ENCODE data around the gene PTBP1. TPM values are rescaled to one million over a fixed set of nuclear protein-coding genes. Genes with fewer than 3 reads are reported as not detected.
"Not testable (repeated sequence)": the region's sequence is repeated elsewhere in the genome, so short reads cannot be mapped to it uniquely, and the experiment has no call there.

PTBP1 gene
- total RNA-seq, 1 donor from 2014 or later: 386 TPM

DNA sequence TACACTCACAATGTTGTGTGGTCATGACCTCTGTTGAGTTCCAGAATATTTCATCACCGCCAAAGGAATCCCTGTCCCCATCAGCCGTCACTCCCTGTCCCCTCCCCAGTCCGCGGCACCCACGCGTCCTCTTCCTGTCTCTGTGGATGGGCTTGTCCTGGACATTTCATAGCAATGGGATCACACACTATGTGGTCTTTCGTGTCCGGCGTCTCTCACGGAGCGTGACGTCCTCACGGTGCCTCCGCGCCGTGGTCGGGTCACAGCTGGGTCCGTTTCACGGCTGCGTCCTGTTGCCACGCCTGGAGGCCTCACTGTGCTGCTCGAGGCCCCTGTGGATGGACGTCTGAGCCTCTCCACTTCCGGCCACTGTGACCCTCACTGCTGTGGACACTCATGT lies 37.0 kb downstream of the PTBP1 start:
- Histone ChIP-seq H3K9ac (ENCODE audit: low read length) (no peak overlapping the region), H3K4me2 (ENCODE audit: low read length) (no peak overlapping the region), H2AFZ (ENCODE audit: low read depth, low read length) (no peak overlapping the region), H3K27ac (ENCODE audit: low read depth, low read length) (no peak overlapping the region), H3K4me3 (ENCODE audit: insufficient read depth, low read depth, low read length) (no peak overlapping the region), H3K36me3 (ENCODE audit: insufficient read depth, low read length) (no peaks in the 10 kb centered on the region), H3K9me3 (ENCODE audit: insufficient read depth, low read depth, low read length) (no peaks in the 10 kb centered on the region), H4K20me1 (ENCODE audit: insufficient read depth, low read length) (no peaks in the 10 kb centered on the region), H3K4me1 (ENCODE audit: insufficient read depth, low read length) (no peaks in the 10 kb centered on the region), H3K79me2 (ENCODE audit: insufficient read depth, low read length) (no peaks in the 10 kb centered on the region), H3K27me3 (ENCODE audit: insufficient read depth, low read length) (peaks cover 3% of the 10 kb centered on the region)
- no peaks in the 10 kb centered on the region for H3K9me3 Mint-ChIP-seq (ENCODE audit: unreplicated experiment)
- FAIRE-seq (no peak), DNase-seq (ENCODE audit: low read depth) (no peak)
- H3K27me3 Mint-ChIP-seq (ENCODE audit: low read depth, unreplicated experiment): peaks cover 10% of the 10 kb centered on the region
- no peak for TF ChIP-seq EZH2 (IDR thresholded peaks at IDR 0.05; ENCODE audit: insufficient read depth, low read length)
- TF ChIP-seq, protein P1, sequence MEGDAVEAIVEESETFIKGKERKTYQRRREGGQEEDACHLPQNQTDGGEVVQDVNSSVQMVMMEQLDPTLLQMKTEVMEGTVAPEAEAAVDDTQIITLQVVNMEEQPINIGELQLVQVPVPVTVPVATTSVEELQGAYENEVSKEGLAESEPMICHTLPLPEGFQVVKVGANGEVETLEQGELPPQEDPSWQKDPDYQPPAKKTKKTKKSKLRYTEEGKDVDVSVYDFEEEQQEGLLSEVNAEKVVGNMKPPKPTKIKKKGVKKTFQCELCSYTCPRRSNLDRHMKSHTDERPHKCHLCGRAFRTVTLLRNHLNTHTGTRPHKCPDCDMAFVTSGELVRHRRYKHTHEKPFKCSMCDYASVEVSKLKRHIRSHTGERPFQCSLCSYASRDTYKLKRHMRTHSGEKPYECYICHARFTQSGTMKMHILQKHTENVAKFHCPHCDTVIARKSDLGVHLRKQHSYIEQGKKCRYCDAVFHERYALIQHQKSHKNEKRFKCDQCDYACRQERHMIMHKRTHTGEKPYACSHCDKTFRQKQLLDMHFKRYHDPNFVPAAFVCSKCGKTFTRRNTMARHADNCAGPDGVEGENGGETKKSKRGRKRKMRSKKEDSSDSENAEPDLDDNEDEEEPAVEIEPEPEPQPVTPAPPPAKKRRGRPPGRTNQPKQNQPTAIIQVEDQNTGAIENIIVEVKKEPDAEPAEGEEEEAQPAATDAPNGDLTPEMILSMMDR (IDR thresholded peaks at IDR 0.05; ENCODE audit: insufficient read depth, low read depth, low read length): no peak
- H3K36me3 Mint-ChIP-seq (ENCODE audit: low read depth, unreplicated experiment): no peaks in the 10 kb centered on the region
- no peaks in the 10 kb centered on the region for H3K4me1 Mint-ChIP-seq (ENCODE audit: low read depth, unreplicated experiment)
- no peak overlapping the region for H3K27ac Mint-ChIP-seq (ENCODE audit: unreplicated experiment)
- peak overlapping the region; percentile 45 for H3K4me3 Mint-ChIP-seq (ENCODE audit: unreplicated experiment)

DNA sequence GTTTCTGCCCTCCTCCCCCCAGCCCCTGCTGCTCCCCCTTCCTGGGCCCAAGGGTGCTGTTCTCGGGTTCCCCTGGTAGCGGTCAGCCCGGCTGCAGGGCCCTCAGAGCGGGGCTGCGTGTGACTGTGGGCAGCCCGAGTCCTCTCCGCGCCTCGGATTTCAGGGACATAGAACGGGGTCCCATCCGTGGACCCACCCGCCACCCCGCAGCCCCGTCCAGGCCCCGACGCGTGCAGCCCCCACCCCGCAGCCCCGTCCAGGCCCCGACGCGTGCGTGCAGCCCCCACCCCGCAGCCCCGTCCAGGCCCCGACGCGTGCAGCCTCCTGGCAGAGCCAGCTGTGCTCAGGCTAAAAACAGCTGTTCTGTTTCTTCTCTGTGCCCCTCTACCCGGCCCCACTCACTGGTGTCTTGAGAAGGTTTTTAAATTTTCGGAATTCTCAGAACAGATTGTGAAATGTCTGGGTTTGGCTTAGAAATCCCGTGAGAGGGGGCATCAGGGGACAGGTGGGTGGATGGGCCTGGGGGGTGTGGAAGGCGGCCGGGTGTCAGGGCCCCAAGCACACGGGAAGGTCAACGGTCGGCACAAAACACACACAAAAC lies 38.1 kb downstream of the PTBP1 start:
- Mint-ChIP-seq H3K4me3 (ENCODE audit: unreplicated experiment) (no peak overlapping the region), H3K27me3 (ENCODE audit: low read depth, unreplicated experiment) (peaks cover 13% of the 10 kb centered on the region), H3K4me1 (ENCODE audit: low read depth, unreplicated experiment) (no peaks in the 10 kb centered on the region), H3K9me3 (ENCODE audit: unreplicated experiment) (no peaks in the 10 kb centered on the region), H3K36me3 (ENCODE audit: low read depth, unreplicated experiment) (no peaks in the 10 kb centered on the region), H3K27ac (ENCODE audit: unreplicated experiment) (no peak overlapping the region)
- no peak overlapping the region for H3K4me2 ChIP-seq (ENCODE audit: low read length)
- no peaks in the 10 kb centered on the region for H3K36me3 ChIP-seq (ENCODE audit: insufficient read depth, low read length)
- no peak overlapping the region for H3K9ac ChIP-seq (ENCODE audit: low read length)
- FAIRE-seq: no peak
- no peak overlapping the region for H3K27ac ChIP-seq (ENCODE audit: low read depth, low read length)
- H3K4me1 ChIP-seq (ENCODE audit: insufficient read depth, low read length): no peaks in the 10 kb centered on the region
- no peaks in the 10 kb centered on the region for H3K79me2 ChIP-seq (ENCODE audit: insufficient read depth, low read length)
- H4K20me1 ChIP-seq (ENCODE audit: insufficient read depth, low read length): no peaks in the 10 kb centered on the region
- no peak overlapping the region for H3K4me3 ChIP-seq (ENCODE audit: insufficient read depth, low read depth, low read length)
- TF ChIP-seq, protein P1 (IDR thresholded peaks at IDR 0.05; ENCODE audit: insufficient read depth, low read depth, low read length): no peak
- no peak for TF ChIP-seq EZH2 (IDR thresholded peaks at IDR 0.05; ENCODE audit: insufficient read depth, low read length)
- no peak overlapping the region for H2AFZ ChIP-seq (ENCODE audit: low read depth, low read length)
- H3K9me3 ChIP-seq (ENCODE audit: insufficient read depth, low read depth, low read length): no peaks in the 10 kb centered on the region
- peaks cover 3% of the 10 kb centered on the region for H3K27me3 ChIP-seq (ENCODE audit: insufficient read depth, low read length)
- DNase-seq (ENCODE audit: low read depth): no peak

DNA sequence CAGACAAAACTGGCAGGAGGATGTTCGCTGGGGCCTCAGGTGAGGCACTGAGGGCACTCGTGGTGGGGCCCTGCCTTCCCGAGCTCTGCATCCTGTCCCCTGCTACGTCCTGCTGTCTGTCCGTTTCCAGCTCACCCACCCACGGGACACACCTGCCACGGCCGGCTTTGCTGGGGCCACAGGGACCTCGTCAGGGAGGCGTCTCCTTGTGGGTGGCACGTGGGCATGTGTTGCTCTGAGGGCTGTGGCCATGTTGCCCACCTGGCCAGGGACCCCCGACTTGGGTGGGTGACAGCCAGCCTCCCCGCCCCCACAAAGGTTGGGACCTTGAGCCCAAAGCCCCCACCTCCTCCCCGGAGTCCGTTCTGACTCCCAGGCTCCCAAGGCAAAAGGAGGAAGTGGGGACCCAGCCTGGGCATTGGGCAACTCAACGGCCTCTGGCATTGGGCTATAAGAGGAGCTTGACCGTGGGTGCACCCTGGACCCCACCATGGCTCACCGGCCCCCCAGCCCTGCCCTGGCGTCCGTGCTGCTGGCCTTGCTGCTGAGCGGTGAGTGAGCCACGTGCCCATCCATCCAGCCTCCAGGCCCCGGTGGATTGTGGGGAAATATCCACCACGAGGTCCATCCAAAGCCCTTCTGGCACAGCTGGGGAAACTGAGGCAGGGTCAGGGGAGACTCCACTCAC lies 43.4 kb downstream of the PTBP1 start, which contains the start of gene PRTN3:
Gene PRTN3, plus strand, starts transcription at position 481 of the 688 bp plus-strand sequence. Its CDS starts 10 bp downstream, at position 491.
- Histone ChIP-seq H3K27me3 (ENCODE audit: insufficient read depth, low read length) (peaks cover 17% of the 10 kb centered on the region), H2AFZ (ENCODE audit: low read depth, low read length) (no peak within 1 kb of the TSS), H3K4me3 (ENCODE audit: insufficient read depth, low read depth, low read length) (no peak within 1 kb of the TSS), H3K9me3 (ENCODE audit: insufficient read depth, low read depth, low read length) (no peaks in the 10 kb centered on the region), H3K4me1 (ENCODE audit: insufficient read depth, low read length) (no peaks in the 10 kb centered on the region), H3K9ac (ENCODE audit: low read length) (no peak within 1 kb of the TSS), H3K4me2 (ENCODE audit: low read length) (no peak within 1 kb of the TSS), H3K27ac (ENCODE audit: low read depth, low read length) (no peak within 1 kb of the TSS), H3K36me3 (ENCODE audit: insufficient read depth, low read length) (no peaks in the 10 kb centered on the region), H4K20me1 (ENCODE audit: insufficient read depth, low read length) (no peaks in the 10 kb centered on the region), H3K79me2 (ENCODE audit: insufficient read depth, low read length) (no peaks in the 10 kb centered on the region)
- Mint-ChIP-seq H3K9me3 (ENCODE audit: unreplicated experiment) (no peaks in the 10 kb centered on the region), H3K27ac (ENCODE audit: unreplicated experiment) (no peak within 1 kb of the TSS), H3K4me1 (ENCODE audit: low read depth, unreplicated experiment) (no peaks in the 10 kb centered on the region), H3K4me3 (ENCODE audit: unreplicated experiment) (no peak within 1 kb of the TSS), H3K27me3 (ENCODE audit: low read depth, unreplicated experiment) (peaks cover 28% of the 10 kb centered on the region), H3K36me3 (ENCODE audit: low read depth, unreplicated experiment) (no peaks in the 10 kb centered on the region)
- no peak for TF ChIP-seq EZH2 (IDR thresholded peaks at IDR 0.05; ENCODE audit: insufficient read depth, low read length)
- TF ChIP-seq, protein P1 (IDR thresholded peaks at IDR 0.05; ENCODE audit: insufficient read depth, low read depth, low read length): no peak
- no peak for FAIRE-seq
- DNase-seq (ENCODE audit: low read depth): no peak

DNA sequence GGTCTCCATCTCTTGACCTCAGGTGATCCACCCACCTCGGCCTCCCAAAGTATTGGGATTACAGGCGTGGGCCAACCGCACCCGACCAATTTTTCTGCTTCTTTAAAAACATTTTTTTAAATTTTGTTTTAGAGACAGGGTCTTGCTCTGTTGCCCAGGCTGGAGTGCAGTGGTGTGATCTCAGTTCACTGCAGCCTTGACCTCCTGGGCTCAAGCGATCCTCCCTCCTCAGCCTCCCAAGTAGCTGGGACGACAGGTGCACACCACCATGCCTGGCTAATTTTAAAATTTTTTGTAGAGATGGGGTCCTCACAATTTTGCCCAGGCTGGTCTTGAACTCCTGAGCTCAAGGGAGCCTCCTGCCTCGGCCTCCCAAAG lies 45.5 kb downstream of the PTBP1 start:
- H3K27me3 Mint-ChIP-seq (ENCODE audit: low read depth, unreplicated experiment): peaks cover 29% of the 10 kb centered on the region
- H3K4me3 Mint-ChIP-seq (ENCODE audit: unreplicated experiment): not testable (repeated sequence)

More for the DNA sequence above, 45.5 kb downstream of the PTBP1 start:
- not testable (repeated sequence) for H3K9me3 ChIP-seq (ENCODE audit: insufficient read depth, low read depth, low read length); FAIRE-seq; H3K4me3 ChIP-seq (ENCODE audit: insufficient read depth, low read depth, low read length); H4K20me1 ChIP-seq (ENCODE audit: insufficient read depth, low read length); H2AFZ ChIP-seq (ENCODE audit: low read depth, low read length); H3K79me2 ChIP-seq (ENCODE audit: insufficient read depth, low read length); H3K4me2 ChIP-seq (ENCODE audit: low read length); H3K27ac ChIP-seq (ENCODE audit: low read depth, low read length); H3K9ac ChIP-seq (ENCODE audit: low read length); H3K4me1 Mint-ChIP-seq (ENCODE audit: low read depth, unreplicated experiment); H3K4me1 ChIP-seq (ENCODE audit: insufficient read depth, low read length); DNase-seq (ENCODE audit: low read depth); H3K36me3 Mint-ChIP-seq (ENCODE audit: low read depth, unreplicated experiment); H3K9me3 Mint-ChIP-seq (ENCODE audit: unreplicated experiment); H3K27ac Mint-ChIP-seq (ENCODE audit: unreplicated experiment); H3K36me3 ChIP-seq (ENCODE audit: insufficient read depth, low read length)
- peaks cover 22% of the 10 kb centered on the region for H3K27me3 ChIP-seq (ENCODE audit: insufficient read depth, low read length)

Data from astrocyte (in vitro differentiated cells and primary cell).